Activated CD8-positive, alpha-beta T cell treated with anti-CD3 and anti-CD28 coated beads for 36 hours (primary cell): ENCODE results near the gene SLC38A9. TPM values are rescaled to one million over a fixed set of nuclear protein-coding genes. Genes with fewer than 3 reads are reported as not detected.

Experiments used
- ATAC-seq: fragments of 200-7000 bp; cut with Tn5 transposase; one replicate; pipeline ENCODE4 v1.10.0; 2021; ENCODE audit warnings: mild to moderate bottlenecking, moderate library complexity
- CTCF ChIA-PET: fragments of 350-600 bp; sonication (Branson Sonifier 250); formaldehyde crosslinking; loops from one replicate; lab custom pipeline; 2021; ENCODE audit warnings: antibody characterized with exemption; lab: Charles Lee
- POLR2A ChIA-PET: fragments of 350-600 bp; sonication (Branson Sonifier 250); formaldehyde crosslinking; loops from one replicate; lab custom pipeline; 2021; ENCODE audit warnings: antibody characterized with exemption; lab: Charles Lee
- DNase-seq: peaks from one replicate; pipeline ENCODE4 v3.0.0-alpha.2; 2020
- H3K27ac Mint-ChIP-seq: one replicate; pipeline ENCODE4 v1.8.0; 2021; ENCODE audit warnings: mild to moderate bottlenecking, mixed read lengths
- H3K27me3 Mint-ChIP-seq: one replicate; pipeline ENCODE4 v1.8.0; 2021; ENCODE audit warnings: mixed read lengths
- H3K36me3 Mint-ChIP-seq: one replicate; pipeline ENCODE4 v1.8.0; 2021; ENCODE audit warnings: low read depth, mixed read lengths
- H3K4me1 Mint-ChIP-seq: one replicate; pipeline ENCODE4 v1.8.0; 2021; ENCODE audit warnings: low read depth, mixed read lengths
- H3K4me3 Mint-ChIP-seq: one replicate; pipeline ENCODE4 v1.8.0; 2021; ENCODE audit warnings: mild to moderate bottlenecking, moderate library complexity, mixed read lengths
- H3K9me3 Mint-ChIP-seq: one replicate; pipeline ENCODE4 v1.8.0; 2021; ENCODE audit warnings: mixed read lengths
- CTCF ChIP-seq: fragments of 200-600 bp; IDR thresholded peaks from one replicate; pipeline ENCODE4 v1.8.0; 2022; ENCODE audit warnings: antibody characterized with exemption, mild to moderate bottlenecking
- intact Hi-C: fragments of 100-400 bp; cut with micrococcal nuclease; formaldehyde crosslinking; loops from one replicate; pipeline ENCODE4 v1.10.0; 2022
- total RNA-seq, 2 experiments: library from RNA; stranded (reverse); gene quantifications; one replicate each; pipeline ENCODE4 v1.2.3, GENCODE V29; 2021

The SLC38A9 gene
- total RNA-seq, 2 experiments from 2014 or later, result 11.4 to 12.0 TPM

GRCh38 chr5:55623789-55624188 lies 88.3 kb downstream of the SLC38A9 start:
- intact Hi-C loops, result no loop called here
- CTCF ChIA-PET, result no interaction called here
- Mint-ChIP-seq H3K36me3 (no peaks in the 10 kb centered on the region), H3K27ac (peak overlapping the region; percentile 38), H3K4me3 (no peak overlapping the region), H3K4me1 (peaks cover 5% of the 10 kb centered on the region), H3K27me3 (no peaks in the 10 kb centered on the region), H3K9me3 (no peaks in the 10 kb centered on the region)
- no peak for ATAC-seq
- POLR2A ChIA-PET, result no interaction called here
- DNase-seq, result no peak
- TF ChIP-seq CTCF, result no peak

- Mint-ChIP-seq H3K9me3 (no peaks in the 10 kb centered on the region), H3K4me1 (peaks cover 5% of the 10 kb centered on the region), H3K27me3 (no peaks in the 10 kb centered on the region), H3K4me3 (no peak overlapping the region), H3K36me3 (no peaks in the 10 kb centered on the region), H3K27ac (no peak overlapping the region)
- DNase-seq (no peak), ATAC-seq (no peak)
- ChIA-PET CTCF (no interaction called here), POLR2A (no interaction called here)
- intact Hi-C loops, result no loop called here
- TF ChIP-seq CTCF, result no peak
These were observed 89.7 kb downstream of the SLC38A9 start for GRCh38 chr5:55622460-55622859.

- no peak overlapping the region for H3K4me3 Mint-ChIP-seq
- POLR2A ChIA-PET, result no interaction called here
- H3K4me1 Mint-ChIP-seq, result peaks cover 5% of the 10 kb centered on the region
- CTCF ChIA-PET, result interaction anchor here (1.2 kb wide), 1 partner anchor 15 kb away, joined by 3 read pairs; no protein-coding TSS in a partner anchor
- no peaks in the 10 kb centered on the region for H3K36me3 Mint-ChIP-seq
- H3K27ac Mint-ChIP-seq, result no peak overlapping the region
- intact Hi-C loops, result no loop called here
- DNase-seq (no peak), ATAC-seq (no peak)
- H3K27me3 Mint-ChIP-seq, result no peaks in the 10 kb centered on the region
- no peak for TF ChIP-seq CTCF
- H3K9me3 Mint-ChIP-seq, result no peaks in the 10 kb centered on the region
These were observed 90.9 kb downstream of the SLC38A9 start for GRCh38 chr5:55621229-55621628.

GRCh38 chr5:55620766-55621160 lies 91.4 kb downstream of the SLC38A9 start:
- CTCF ChIA-PET, result interaction anchor here (1.2 kb wide), 1 partner anchor 16 kb away, joined by 3 read pairs; no protein-coding TSS in a partner anchor
- Mint-ChIP-seq H3K4me3 (no peak overlapping the region), H3K27ac (no peak overlapping the region), H3K4me1 (peaks cover 1% of the 10 kb centered on the region), H3K36me3 (no peaks in the 10 kb centered on the region), H3K27me3 (no peaks in the 10 kb centered on the region), H3K9me3 (no peaks in the 10 kb centered on the region)
- ATAC-seq (no peak), DNase-seq (no peak)
- intact Hi-C loops, result no loop called here
- POLR2A ChIA-PET, result no interaction called here
- no peak for TF ChIP-seq CTCF

GRCh38 chr5:55620009-55620765 lies 91.9 kb downstream of the SLC38A9 start:
- intact Hi-C loops, result no loop called here
- Mint-ChIP-seq H3K4me3 (no peak overlapping the region), H3K4me1 (no peaks in the 10 kb centered on the region), H3K27me3 (no peaks in the 10 kb centered on the region), H3K27ac (no peak overlapping the region), H3K36me3 (no peaks in the 10 kb centered on the region), H3K9me3 (no peaks in the 10 kb centered on the region)
- ATAC-seq, result no peak
- DNase-seq, result no peak
- POLR2A ChIA-PET, result no interaction called here
- TF ChIP-seq CTCF, result no peak
- CTCF ChIA-PET, result interaction anchor here (1.2 kb wide), 1 partner anchor 16 kb away, joined by 3 read pairs; no protein-coding TSS in a partner anchor
